Hindlimb muscle (tissue), 1 donor: ENCODE results near the gene KRT5. TPM values are rescaled to one million over a fixed set of nuclear protein-coding genes. Genes with fewer than 3 reads are reported as not detected.
"Not testable (repeated sequence)": the region's sequence is repeated elsewhere in the genome, so short reads cannot be mapped to it uniquely, and the experiment has no call there.

Experiments
- DNase-seq: peaks from one replicate; pipeline ENCODE4 v3.0.0-alpha.2; 2013
- polyA plus RNA-seq: library from polyadenylated mRNA; unstranded; fragments of 120-200 nt; gene quantifications from one replicate; pipeline ENCODE4 v1.2.1, GENCODE V29; 2013; ENCODE audit not compliant: insufficient read length

The KRT5 gene
- polyA plus RNA-seq, 1 donor: 12.2 TPM

GRCh38 chr12:52518574-52519386 lies 1.4 kb downstream of the KRT5 start:
- DNase-seq: no peak

- DNase-seq: no peak
Measured at GRCh38 chr12:52517888-52518287, 2.3 kb downstream of the KRT5 start.

- DNase-seq: no peak
Measured at GRCh38 chr12:52517005-52517835, 3.0 kb downstream of the KRT5 start.

GRCh38 chr12:52515927-52516831 lies 4.0 kb downstream of the KRT5 start:
- DNase-seq: no peak

GRCh38 chr12:52515319-52515646 lies 4.9 kb downstream of the KRT5 start:
- DNase-seq: no peak

- DNase-seq: no peak
Measured at GRCh38 chr12:52514471-52515318, 5.5 kb downstream of the KRT5 start.

- DNase-seq: no peak
Measured at GRCh38 chr12:52513736-52514135, 6.5 kb downstream of the KRT5 start.

- DNase-seq: no peak
Measured at GRCh38 chr12:52508211-52508610, 12.0 kb downstream of the KRT5 start.

- no peak for DNase-seq
Measured at GRCh38 chr12:52506858-52507715, 13.1 kb downstream of the KRT5 start.

GRCh38 chr12:52502877-52503276 lies 17.3 kb downstream of the KRT5 start:
- DNase-seq: no peak

- no peak for DNase-seq
Measured at GRCh38 chr12:52501490-52501889, 18.7 kb downstream of the KRT5 start.

- DNase-seq: not testable (repeated sequence)
Measured at GRCh38 chr12:52500574-52500973, 19.6 kb downstream of the KRT5 start.

- no peak for DNase-seq
Measured at GRCh38 chr12:52499806-52500560, 20.2 kb downstream of the KRT5 start.

- no peak for DNase-seq
Measured at GRCh38 chr12:52498946-52499345, 21.2 kb downstream of the KRT5 start.

- DNase-seq: no peak
Measured at GRCh38 chr12:52497975-52498374, 22.2 kb downstream of the KRT5 start.

GRCh38 chr12:52496590-52497071 lies 23.6 kb downstream of the KRT5 start:
- no peak for DNase-seq

- no peak for DNase-seq
Measured at GRCh38 chr12:52496054-52496453, 24.1 kb downstream of the KRT5 start.

GRCh38 chr12:52495389-52495788 lies 24.8 kb downstream of the KRT5 start:
- DNase-seq: no peak

GRCh38 chr12:52494518-52494917 lies 25.7 kb downstream of the KRT5 start:
- no peak for DNase-seq

- no peak for DNase-seq
Measured at GRCh38 chr12:52494100-52494499, 26.1 kb downstream of the KRT5 start.
